ENCODE data around the gene PCYOX1L. TPM values are rescaled to one million over a fixed set of nuclear protein-coding genes. Genes with fewer than 3 reads are reported as not detected.

The PCYOX1L gene
- total RNA-seq, 1 experiment from 2014 or later: 15.3 TPM

GRCh38 chr5:149320791-149321330, 37.0 kb upstream of the PCYOX1L start:
- no peaks in the 10 kb centered on the region for H3K9me3 ChIP-seq (ENCODE audit: control insufficient read depth, low read depth, low read length)
- H2BK5ac ChIP-seq (ENCODE audit: insufficient read length, low read length): no peak overlapping the region
- H3K9ac ChIP-seq (ENCODE audit: extremely low read depth, insufficient read length, low read length): no peak overlapping the region
- H2BK15ac ChIP-seq (ENCODE audit: low read depth, low read length): no peak overlapping the region
- no peak for TF ChIP-seq CTCF (conservative IDR thresholded peaks at IDR 0.05)
- no peak overlapping the region for H3T11ph ChIP-seq (ENCODE audit: low read length)
- no peak overlapping the region for H3K18ac ChIP-seq (ENCODE audit: insufficient read length, low read depth, low read length)
- no peaks in the 10 kb centered on the region for H3K27me3 ChIP-seq (ENCODE audit: insufficient read depth, low read length)
- Mint-ChIP-seq H3K9me3 (no peaks in the 10 kb centered on the region), H3K27ac (no peak overlapping the region), H3K27me3 (ENCODE audit: low read depth) (no peaks in the 10 kb centered on the region; the same call in 1 of the 2 replicates), H3K4me3 (no peak overlapping the region), H3K36me3 (ENCODE audit: insufficient read depth in 1 of 3, low read depth in 3 of 3) (no peaks in the 10 kb centered on the region), H3K4me1 (peaks cover 6 to 11% of the 10 kb centered on the region in 2 experiments)
- H3K79me1 ChIP-seq (ENCODE audit: insufficient read depth, low read depth, low read length, poor library complexity, severe bottlenecking): no peaks in the 10 kb centered on the region
- H2BK20ac ChIP-seq (ENCODE audit: low read depth, low read length, poor library complexity, severe bottlenecking): no peak overlapping the region
- H3K14ac ChIP-seq (ENCODE audit: insufficient read depth, low read length): no peak overlapping the region
- DNase-seq: peak; percentile 55
- no peak overlapping the region for H3K27ac ChIP-seq (ENCODE audit: insufficient read length, low read depth, low read length)
- H2BK12ac ChIP-seq (ENCODE audit: insufficient read length, low read depth, low read length): no peak overlapping the region
- H4K5ac ChIP-seq (ENCODE audit: insufficient read length, low read depth, low read length): no peak overlapping the region
- H2BK120ac ChIP-seq (ENCODE audit: low read depth, low read length, poor library complexity, severe bottlenecking): no peak overlapping the region
- peak overlapping the region; percentile 12 for H2AFZ ChIP-seq (ENCODE audit: low read length)
- no peak overlapping the region for H2AK5ac ChIP-seq (ENCODE audit: insufficient read length, low read length)
- no peaks in the 10 kb centered on the region for H4K20me1 ChIP-seq (ENCODE audit: control insufficient read depth, insufficient read depth, insufficient read length)
- no peak overlapping the region for H3K4ac ChIP-seq (ENCODE audit: low read depth, low read length)
- H4K8ac ChIP-seq (replicated peaks; ENCODE audit: insufficient read length, low read depth, low read length): no peak overlapping the region
- peak overlapping the region; percentile 41 for H4K91ac ChIP-seq (ENCODE audit: insufficient read length, low read depth, low read length)
- no CpG with 5 or more reads among the region's 4 CpGs for WGBS (ENCODE audit: extremely low coverage, insufficient read length, low lambda C conversion rate)
- H3K4me1 ChIP-seq (ENCODE audit: insufficient read depth, low read length): no peaks in the 10 kb centered on the region
- no peak overlapping the region for H3K56ac ChIP-seq (ENCODE audit: insufficient read length, low read depth, low read length)
- H3K4me2 ChIP-seq (ENCODE audit: insufficient read depth, insufficient read length, low read length): no peak overlapping the region
- H3K23ac ChIP-seq (ENCODE audit: insufficient read length, low read depth, low read length): no peak overlapping the region
- no peaks in the 10 kb centered on the region for H3K79me2 ChIP-seq (ENCODE audit: insufficient read depth, low read length)
- peaks cover 3% of the 10 kb centered on the region for H3K23me2 ChIP-seq (ENCODE audit: insufficient read length, low read depth, low read length, poor library complexity, severe bottlenecking)

Data from H9 (cell line).